Sigmoid colon (tissue), 7 donors: ENCODE measurements around the gene REXO1. TPM values are rescaled to one million over a fixed set of nuclear protein-coding genes. Genes with fewer than 3 reads are reported as not detected.

ENCODE experiments used
- DNase-seq: peaks from one replicate; pipeline ENCODE4 v3.0.0-alpha.2; 2019
- H3K27ac ChIP-seq, 4 donors: fragments of 200-600 bp; sonication (generic); one replicate each; pipeline ENCODE4 v1.5.1; 2016 to 2019; ENCODE audit warnings: mild to moderate bottlenecking in 1 of 4
- H3K27me3 ChIP-seq, 3 donors: fragments of 200-600 bp; sonication (generic); one replicate each; pipeline ENCODE4 v1.5.1; 2019; ENCODE audit warnings: mild to moderate bottlenecking in 1 of 3
- H3K36me3 ChIP-seq, 4 donors: fragments of 200-600 bp; sonication (generic); one replicate each; pipeline ENCODE4 v1.5.1; 2016 to 2019
- H3K4me1 ChIP-seq, 4 donors: fragments of 200-600 bp; sonication (generic); one replicate each; pipeline ENCODE4 v1.5.1; 2017 to 2019
- H3K4me3 ChIP-seq, 4 donors: fragments of 200-600 bp; sonication (generic); one replicate each; pipeline ENCODE4 v1.5.1; 2017 to 2019; ENCODE audit warnings: mild to moderate bottlenecking in 2 of 4, moderate library complexity in 1 of 4
- H3K9me3 ChIP-seq, 4 donors: fragments of 200-600 bp in 3 of 4; sonication (generic) in 3 of 4; one replicate each; pipeline versions ENCODE4 v1.5.1 to v1.6.1; 2013 to 2019
- CTCF ChIP-seq, 4 experiments: fragments of 450-650 bp in 3 of 4; fragments of 200-600 bp in 1 of 4; IDR thresholded peaks; one replicate each; pipeline ENCODE4 v1.5.1; 2016 to 2019; ENCODE audit warnings: antibody characterized with exemption in 4 of 4, mild to moderate bottlenecking in 3 of 4, moderate library complexity in 2 of 4
- EP300 ChIP-seq, 4 donors: sonication (generic); formaldehyde crosslinking; IDR thresholded peaks; one replicate each; pipeline ENCODE4 v1.6.1; 2017; ENCODE audit warnings: antibody characterized with exemption in 4 of 4
- POLR2A ChIP-seq, 2 donors: fragments of 450-650 bp; IDR thresholded peaks; one replicate each; pipeline ENCODE4 v1.6.1; 2016; ENCODE audit warnings: antibody characterized with exemption in 2 of 2, mild to moderate bottlenecking in 2 of 2, moderate library complexity in 2 of 2
- POLR2AphosphoS5 ChIP-seq, 4 donors: sonication (generic); formaldehyde crosslinking; IDR thresholded peaks; one replicate each; pipeline ENCODE4 v1.6.1; 2017; ENCODE audit warnings: antibody characterized with exemption in 4 of 4
- WGBS, 2 donors: extraction: QIAGEN DNeasy Blood & Tissue Kit; methylation state at CpG; one replicate each; pipeline ENCODE4 v1.1.7; 2013; 5-methylcytosine and 5-hydroxymethylcytosine counted together
- intact Hi-C: fragments of 100-400 bp; cut with DNase I; formaldehyde crosslinking; loops from one replicate; pipeline ENCODE4 v1.15.1; 2023
- polyA plus RNA-seq, 3 donors: library from polyadenylated mRNA; stranded (reverse); fragments of 200-250 nt; gene quantifications; one replicate each; pipeline ENCODE4 v1.2.3, GENCODE V29; 2013
- total RNA-seq, 4 donors: library from RNA; depleted of rRNA; stranded (reverse); fragments of >200 nt; gene quantifications; one replicate each; pipeline ENCODE4 v1.1.0, GENCODE V29; 2016
- donor health status: healthy with polysubstance abuse.
- donor health status: Bipolar disorder and iron deficiency.
- donor health status: healthy.

The REXO1 gene
- total and polyA plus RNA-seq, 7 donors = 8.6 to 61.8 (median 11.1) TPM

- intact Hi-C loops = no loop called here
- TF ChIP-seq POLR2AphosphoS5 (IDR thresholded peaks at IDR 0.05) (no peak), POLR2A (IDR thresholded peaks at IDR 0.05) (no peak), CTCF (IDR thresholded peaks at IDR 0.05) (no peak), EP300 (IDR thresholded peaks at IDR 0.05) (no peak)
- WGBS, 2 donors = 18 to 40% methylated on average over 7 of the region's 7 CpGs
- DNase-seq = no peak
- Histone ChIP-seq H3K36me3 (no peaks in the 10 kb centered on the region), H3K4me1 (peaks cover 0 to 12% (median 3%) of the 10 kb centered on the region in 4 donors), H3K9me3 (no peaks in the 10 kb centered on the region), H3K27me3 (peaks cover 0 to 59% (median 32%) of the 10 kb centered on the region in 3 donors), H3K4me3 (peak overlapping the region in 1 of 4 donors; percentile 28), H3K27ac (no peak overlapping the region)
Measured at GRCh38 chr19:1790054-1790792, 58.1 kb downstream of the REXO1 start.

- H3K4me3 ChIP-seq = peak overlapping the region in 1 of 4 donors; percentile 28
- no peak for DNase-seq
- 9 to 18% methylated on average over 59 of the region's 59 CpGs for WGBS, 2 donors
Measured at GRCh38 chr19:1789261-1790041, 58.8 kb downstream of the REXO1 start.

GRCh38 chr19:1787116-1787515 lies 61.2 kb downstream of the REXO1 start:
- Histone ChIP-seq H3K4me3 (no peak overlapping the region), H3K36me3 (no peaks in the 10 kb centered on the region), H3K9me3 (peaks cover 0 to 2% (median 1%) of the 10 kb centered on the region in 4 donors), H3K27me3 (peaks cover 0 to 81% (median 47%) of the 10 kb centered on the region in 3 donors), H3K4me1 (peaks cover 0 to 12% (median 3%) of the 10 kb centered on the region in 4 donors), H3K27ac (no peak overlapping the region)
- intact Hi-C loops = no loop called here
- DNase-seq = no peak
- WGBS, 2 donors = 13 to 66% methylated on average over 8 of the region's 8 CpGs
- TF ChIP-seq POLR2AphosphoS5 (IDR thresholded peaks at IDR 0.05) (no peak), POLR2A (IDR thresholded peaks at IDR 0.05) (no peak), EP300 (IDR thresholded peaks at IDR 0.05) (no peak), CTCF (IDR thresholded peaks at IDR 0.05) (no peak)

More at GRCh38 chr19:1789261-1790041, 58.8 kb downstream of the REXO1 start:
- TF ChIP-seq EP300 (IDR thresholded peaks at IDR 0.05) (no peak), POLR2AphosphoS5 (IDR thresholded peaks at IDR 0.05) (no peak), POLR2A (IDR thresholded peaks at IDR 0.05) (no peak)
- intact Hi-C loops = loop anchor here (1.0 kb wide), 1 partner anchor 37 kb away; no protein-coding TSS in a partner anchor
- H3K27ac ChIP-seq = no peak overlapping the region
- H3K27me3 ChIP-seq = peaks cover 0 to 65% (median 33%) of the 10 kb centered on the region in 3 donors
- H3K9me3 ChIP-seq = no peaks in the 10 kb centered on the region
- no peaks in the 10 kb centered on the region for H3K36me3 ChIP-seq
- H3K4me1 ChIP-seq = peaks cover 0 to 12% (median 3%) of the 10 kb centered on the region in 4 donors

GRCh38 chr19:1786668-1787067 lies 61.6 kb downstream of the REXO1 start:
- Histone ChIP-seq H3K4me1 (peaks cover 0 to 12% (median 3%) of the 10 kb centered on the region in 4 donors), H3K27me3 (peaks cover 0 to 81% (median 48%) of the 10 kb centered on the region in 3 donors), H3K4me3 (no peak overlapping the region), H3K36me3 (no peaks in the 10 kb centered on the region), H3K27ac (no peak overlapping the region), H3K9me3 (peaks cover 4 to 6% (median 5%) of the 10 kb centered on the region in 4 donors)
- no peak for DNase-seq
- intact Hi-C loops = no loop called here
- 57 to 86% methylated on average over 8 of the region's 8 CpGs for WGBS, 2 donors
- TF ChIP-seq CTCF (IDR thresholded peaks at IDR 0.05) = no peak
- no peak for TF ChIP-seq EP300 (IDR thresholded peaks at IDR 0.05)
- TF ChIP-seq POLR2AphosphoS5 (IDR thresholded peaks at IDR 0.05) = no peak
- no peak for TF ChIP-seq POLR2A (IDR thresholded peaks at IDR 0.05)

GRCh38 chr19:1785310-1785709 lies 63.0 kb downstream of the REXO1 start:
- Histone ChIP-seq H3K27me3 (peaks cover 0 to 87% (median 51%) of the 10 kb centered on the region in 3 donors), H3K36me3 (no peaks in the 10 kb centered on the region), H3K4me1 (peaks cover 0 to 12% (median 3%) of the 10 kb centered on the region in 4 donors), H3K4me3 (no peak overlapping the region), H3K9me3 (peaks cover 4 to 9% (median 8%) of the 10 kb centered on the region in 4 donors), H3K27ac (no peak overlapping the region)
- DNase-seq = no peak
- intact Hi-C loops = no loop called here
- WGBS, 2 donors = 92 to 95% methylated on average over 19 of the region's 19 CpGs
- TF ChIP-seq EP300 (IDR thresholded peaks at IDR 0.05) = no peak
- TF ChIP-seq CTCF (IDR thresholded peaks at IDR 0.05) = no peak
- no peak for TF ChIP-seq POLR2A (IDR thresholded peaks at IDR 0.05)
- TF ChIP-seq POLR2AphosphoS5 (IDR thresholded peaks at IDR 0.05) = no peak
